GM19193 (cell line): ENCODE data around the gene SUSD2.

Experiments used
- POLR2A ChIP-seq: IDR thresholded peaks from 4 replicates; pipeline ENCODE4 v1.6.1; 2011; ENCODE audit not compliant: insufficient read depth, insufficient read length; ENCODE audit errors: extremely low read depth

The SUSD2 gene

GRCh38 chr22:24190159-24190540 lies 8.9 kb downstream of the SUSD2 start:
- TF ChIP-seq POLR2A: no peak

- no peak for TF ChIP-seq POLR2A
These were observed 9.4 kb downstream of the SUSD2 start for GRCh38 chr22:24190596-24191208.

- TF ChIP-seq POLR2A: no peak
These were observed 10.1 kb downstream of the SUSD2 start for GRCh38 chr22:24191381-24191841.

- no peak for TF ChIP-seq POLR2A
These were observed 10.6 kb downstream of the SUSD2 start for GRCh38 chr22:24191893-24192292.

- no peak for TF ChIP-seq POLR2A
These were observed 17.4 kb downstream of the SUSD2 start for GRCh38 chr22:24198682-24199052.

GRCh38 chr22:24200619-24201212 lies 19.4 kb downstream of the SUSD2 start:
- no peak for TF ChIP-seq POLR2A

GRCh38 chr22:24201681-24202614 lies 20.7 kb downstream of the SUSD2 start:
- TF ChIP-seq POLR2A: no peak

- no peak for TF ChIP-seq POLR2A
These were observed 24.3 kb downstream of the SUSD2 start for GRCh38 chr22:24205438-24206195.

GRCh38 chr22:24207264-24208011 lies 26.2 kb downstream of the SUSD2 start:
- no peak for TF ChIP-seq POLR2A

- TF ChIP-seq POLR2A: no peak
These were observed 26.9 kb downstream of the SUSD2 start for GRCh38 chr22:24208012-24208749.

- no peak for TF ChIP-seq POLR2A
These were observed 27.7 kb downstream of the SUSD2 start for GRCh38 chr22:24209016-24209415.

- no peak for TF ChIP-seq POLR2A
These were observed 28.4 kb downstream of the SUSD2 start for GRCh38 chr22:24209687-24210086.

GRCh38 chr22:24214467-24215285 lies 33.4 kb downstream of the SUSD2 start:
- no peak for TF ChIP-seq POLR2A
